Kidney epithelial cell (primary cell): Measurements from ENCODE around the gene AKNAD1. TPM values are rescaled to one million over a fixed set of nuclear protein-coding genes. Genes with fewer than 3 reads are reported as not detected.

Experiments used
- DNase-seq: peaks from one replicate; pipeline ENCODE4 v3.0.0-alpha.2; 2010; ENCODE audit warnings: low read depth
- H3K27me3 ChIP-seq: 2 replicates; pipeline ENCODE4 v1.6.0; 2011; ENCODE audit warnings: low read length; ENCODE audit not compliant: control insufficient read depth, insufficient read depth
- H3K36me3 ChIP-seq: 2 replicates; pipeline ENCODE4 v1.5.1; 2011; ENCODE audit warnings: low read length; ENCODE audit not compliant: control insufficient read depth, insufficient read depth
- H3K4me3 ChIP-seq: 2 replicates; pipeline ENCODE4 v1.5.1; 2011; ENCODE audit warnings: low read depth, mild to moderate bottlenecking, control low read depth, low read length
- CTCF ChIP-seq: IDR thresholded peaks from 2 replicates; pipeline ENCODE4 v1.5.1; 2011; ENCODE audit warnings: mild to moderate bottlenecking, moderate library complexity, low read length, control low read depth, inconsistent platforms; ENCODE audit not compliant: insufficient read depth, poor library complexity, severe bottlenecking
- total RNA-seq: library from RNA; depleted of rRNA; stranded (reverse); fragments of >200 nt; gene quantifications from 2 replicates; pipeline ENCODE4 v1.2.3, GENCODE V29; 2015

Gene AKNAD1
- total RNA-seq, 1 donor from 2014 or later, result 1.8 TPM

- Histone ChIP-seq H3K36me3 (no peaks in the 10 kb centered on the region), H3K4me3 (no peak overlapping the region), H3K27me3 (no peaks in the 10 kb centered on the region)
- no peak for DNase-seq
- TF ChIP-seq CTCF, result no peak
These were observed 13.3 kb downstream of the AKNAD1 start for GRCh38 chr1:108843390-108844137.

DNA sequence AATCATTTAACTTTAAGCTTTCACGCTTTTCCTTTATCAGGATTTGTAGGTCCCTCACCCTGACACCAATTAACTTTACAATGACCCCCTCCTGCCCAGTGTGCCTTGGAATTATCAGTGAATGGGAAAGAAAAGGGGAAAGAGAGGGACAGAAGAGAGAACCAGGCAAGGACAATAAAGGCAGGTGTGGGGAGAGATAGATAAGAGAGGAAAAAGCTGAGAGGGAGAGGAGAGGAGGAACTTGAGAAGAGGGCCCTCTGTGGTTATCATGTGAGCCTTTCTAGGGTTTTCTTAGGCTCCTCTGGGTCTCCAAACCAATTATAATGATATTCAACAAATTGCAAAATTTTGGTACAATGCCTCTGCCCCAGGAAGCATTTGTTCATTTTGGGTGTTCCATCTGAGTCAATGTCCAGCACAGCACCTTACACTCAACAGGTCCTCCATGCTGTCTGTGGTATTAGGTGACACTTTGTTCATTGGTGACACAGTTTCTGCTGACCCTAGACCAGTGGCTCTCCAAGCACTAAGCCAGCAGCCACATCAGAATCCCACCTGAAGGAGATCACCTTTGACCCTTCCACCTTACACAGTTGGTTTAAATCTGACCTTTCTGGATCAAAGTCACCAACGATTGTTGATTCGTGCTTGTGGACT is 14.2 kb downstream of the AKNAD1 start:
- Histone ChIP-seq H3K27me3 (no peaks in the 10 kb centered on the region), H3K4me3 (no peak overlapping the region), H3K36me3 (no peaks in the 10 kb centered on the region)
- TF ChIP-seq CTCF, result no peak
- DNase-seq, result no peak

DNA sequence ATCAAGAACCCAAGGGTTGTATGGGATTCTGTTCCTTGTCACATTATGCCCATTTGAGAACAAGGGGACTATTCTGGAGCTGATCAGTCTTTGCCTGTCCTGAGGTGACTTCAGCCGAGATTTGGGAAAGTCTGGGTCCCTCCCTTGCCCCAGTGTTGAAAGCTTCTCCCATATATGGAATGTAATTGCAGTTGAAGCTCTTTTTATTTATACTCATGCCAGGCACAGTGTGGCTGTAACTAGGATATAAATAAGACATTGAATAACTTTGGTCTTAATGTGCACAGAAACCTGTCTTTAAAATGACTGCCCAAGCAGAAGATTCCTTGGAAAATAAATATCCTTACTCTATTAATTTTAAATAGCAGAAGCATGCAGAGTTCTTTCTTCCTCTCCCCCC is 15.2 kb downstream of the AKNAD1 start:
- no peak for DNase-seq
- no peaks in the 10 kb centered on the region for H3K27me3 ChIP-seq
- H3K4me3 ChIP-seq, result no peak overlapping the region
- no peak for TF ChIP-seq CTCF
- no peaks in the 10 kb centered on the region for H3K36me3 ChIP-seq

- Histone ChIP-seq H3K4me3 (no peak overlapping the region), H3K36me3 (no peaks in the 10 kb centered on the region), H3K27me3 (no peaks in the 10 kb centered on the region)
- DNase-seq, result no peak
- no peak for TF ChIP-seq CTCF
These were observed 24.0 kb downstream of the AKNAD1 start for GRCh38 chr1:108832929-108833328.

GRCh38 chr1:108831225-108831624 is 25.7 kb downstream of the AKNAD1 start:
- no peak for DNase-seq
- no peaks in the 10 kb centered on the region for H3K27me3 ChIP-seq
- H3K36me3 ChIP-seq, result no peaks in the 10 kb centered on the region
- TF ChIP-seq CTCF, result no peak
- H3K4me3 ChIP-seq, result no peak overlapping the region
